Mucosa of rectum (tissue), 2 donors: ENCODE data around the gene STAP2.

Source experiments
- H3K27ac ChIP-seq, 2 donors: one replicate each; pipeline ENCODE4 v1.7.0; 2013; ENCODE audit warnings: inconsistent platforms in 2 of 2, low read depth in 2 of 2, low read length in 2 of 2
- H3K27me3 ChIP-seq, 2 donors: one replicate each; pipeline ENCODE4 v1.7.0; 2013; ENCODE audit warnings: low read length in 2 of 2; ENCODE audit not compliant: control insufficient read depth in 2 of 2, insufficient read depth in 2 of 2
- H3K36me3 ChIP-seq, 2 donors: one replicate each; pipeline ENCODE4 v1.7.0; 2013; ENCODE audit warnings: low read length in 2 of 2; ENCODE audit not compliant: control insufficient read depth in 2 of 2, insufficient read depth in 2 of 2
- H3K4me1 ChIP-seq, 2 donors: one replicate each; pipeline ENCODE4 v1.7.0; 2013; ENCODE audit warnings: low read length in 2 of 2, mild to moderate bottlenecking in 1 of 2; ENCODE audit not compliant: control insufficient read depth in 2 of 2, insufficient read depth in 2 of 2
- H3K4me3 ChIP-seq, 2 donors: one replicate each; pipeline ENCODE4 v1.7.0; 2013; ENCODE audit warnings: low read length in 2 of 2
- H3K9ac ChIP-seq, 2 donors: one replicate each; pipeline ENCODE4 v1.7.0; 2013; ENCODE audit warnings: low read length in 2 of 2, low read depth in 1 of 2, mild to moderate bottlenecking in 1 of 2
- H3K9me3 ChIP-seq, 2 donors: one replicate each; pipeline ENCODE4 v1.7.0; 2013; ENCODE audit warnings: low read length in 2 of 2; ENCODE audit not compliant: control insufficient read depth in 2 of 2
- donor health status: healthy.
- donor health status: Normal muscosa, but diverticular disease.

The STAP2 gene

DNA sequence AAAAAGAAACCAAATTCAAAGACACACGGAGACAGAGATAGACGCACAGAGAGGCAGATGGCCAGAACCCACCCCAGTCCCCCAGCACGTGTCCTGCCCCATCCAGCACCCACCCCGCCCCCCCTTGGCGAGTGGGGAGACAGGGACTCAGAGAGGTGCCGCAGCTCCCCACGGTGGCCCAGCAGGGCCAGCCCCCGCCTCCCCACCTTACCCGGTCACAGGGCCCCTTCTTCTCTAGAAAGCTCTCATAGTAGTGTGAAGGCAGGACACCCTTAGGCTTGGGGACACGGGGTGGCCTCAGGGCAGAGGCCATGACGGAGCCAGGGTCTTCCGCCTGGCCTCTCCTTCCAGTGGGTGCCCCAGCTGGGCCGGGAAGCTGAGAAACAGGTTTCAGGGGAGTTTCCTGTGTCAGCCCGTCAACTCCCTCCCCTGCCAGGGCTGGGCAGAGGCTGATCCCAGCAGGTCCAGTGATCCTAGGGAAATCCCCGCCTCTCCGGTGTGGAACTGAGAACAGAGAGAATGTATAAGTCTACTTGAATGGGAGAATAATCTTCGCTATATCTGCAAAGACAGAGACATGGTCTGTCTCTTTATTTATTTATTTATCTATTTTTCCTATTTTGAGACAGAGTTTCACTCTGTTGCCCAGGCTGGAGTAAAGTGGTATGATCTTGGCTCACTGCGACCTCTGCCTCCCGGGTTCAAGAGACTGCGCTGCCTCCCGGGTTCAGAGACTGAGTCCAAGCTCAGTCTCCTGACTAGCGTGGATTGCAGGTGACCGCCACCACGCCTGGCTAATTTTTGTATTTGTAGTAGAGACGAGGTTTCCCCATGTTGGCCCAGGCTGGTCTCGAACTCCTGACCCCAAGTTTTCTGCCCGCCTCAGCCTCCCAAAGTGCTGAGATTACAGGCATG, at the start of gene STAP2:
STAP2 (minus strand) TSS at position 387 of the 915 bp plus-strand sequence; CDS start at position 313, 74 bp downstream.
- Histone ChIP-seq H3K9me3 (no peaks in the 10 kb centered on the region), H3K36me3 (peaks cover 5 to 8% of the 10 kb centered on the region in 2 donors), H3K4me1 (peaks cover 13 to 20% of the 10 kb centered on the region in 2 donors), H3K27ac (peak within 1 kb of the TSS; percentile 84 to 89), H3K4me3 (peak within 1 kb of the TSS; percentile 79 to 81), H3K9ac (peak within 1 kb of the TSS; percentile 72 to 88), H3K27me3 (no peaks in the 10 kb centered on the region)

DNA sequence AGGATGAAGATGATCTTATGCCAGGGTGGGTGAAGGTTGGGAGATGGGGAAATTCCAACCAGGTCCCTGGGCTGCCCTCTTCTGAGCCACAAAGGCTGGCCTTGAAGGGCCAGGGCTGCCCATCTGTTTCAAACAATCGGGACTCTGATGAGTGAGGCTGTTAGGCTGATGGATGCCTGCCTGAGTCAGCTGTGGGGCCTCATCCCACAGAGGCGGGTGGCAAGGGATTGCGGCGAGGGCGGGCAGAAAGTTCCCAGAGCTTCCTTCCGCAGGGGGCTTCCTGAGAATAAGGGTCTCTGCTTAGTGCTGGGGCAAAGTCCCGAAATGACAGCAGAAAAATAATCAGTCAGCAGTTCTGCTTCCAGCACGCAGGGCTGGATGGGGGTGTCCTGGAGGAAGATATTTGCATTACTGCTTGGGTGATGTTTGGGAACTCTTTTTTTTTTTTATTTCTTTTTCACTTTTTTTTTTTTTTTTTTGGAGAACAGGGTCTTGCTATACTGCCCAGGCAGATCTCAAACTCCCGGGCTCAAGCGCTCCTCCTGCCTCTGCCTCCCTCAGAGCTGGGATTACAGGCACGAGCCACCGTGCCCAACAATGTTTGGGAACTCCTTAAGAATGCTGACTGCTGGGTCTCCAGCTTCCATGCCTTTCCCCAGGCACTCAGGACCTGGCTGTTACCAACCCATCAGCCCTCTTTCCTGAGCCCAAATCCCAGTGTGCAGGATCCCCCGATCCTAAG, 47.6 kb upstream of the STAP2 start:
- H3K9ac ChIP-seq: no peak overlapping the region
- peaks cover 13 to 16% of the 10 kb centered on the region in 2 donors for H3K4me1 ChIP-seq
- no peak overlapping the region for H3K4me3 ChIP-seq
- H3K9me3 ChIP-seq: no peaks in the 10 kb centered on the region
- no peak overlapping the region for H3K27ac ChIP-seq
- H3K36me3 ChIP-seq: peaks cover 3 to 9% of the 10 kb centered on the region in 2 donors
- no peaks in the 10 kb centered on the region for H3K27me3 ChIP-seq

GRCh38 chr19:4385291-4386040, 46.8 kb upstream of the STAP2 start:
- Histone ChIP-seq H3K9me3 (no peaks in the 10 kb centered on the region), H3K4me3 (no peak overlapping the region), H3K36me3 (peaks cover 3 to 9% of the 10 kb centered on the region in 2 donors), H3K27ac (no peak overlapping the region), H3K4me1 (peaks cover 11% of the 10 kb centered on the region in 2 donors), H3K27me3 (no peaks in the 10 kb centered on the region), H3K9ac (no peak overlapping the region)

GRCh38 chr19:4380254-4380727, 41.7 kb upstream of the STAP2 start:
- Histone ChIP-seq H3K27me3 (no peaks in the 10 kb centered on the region), H3K27ac (peak overlapping the region in 1 of 2 donors; percentile 52), H3K4me3 (peak overlapping the region in 1 of 2 donors; percentile 41), H3K9ac (no peak overlapping the region), H3K4me1 (peaks cover 27 to 29% of the 10 kb centered on the region in 2 donors), H3K36me3 (peaks cover 3 to 9% of the 10 kb centered on the region in 2 donors), H3K9me3 (no peaks in the 10 kb centered on the region)

DNA sequence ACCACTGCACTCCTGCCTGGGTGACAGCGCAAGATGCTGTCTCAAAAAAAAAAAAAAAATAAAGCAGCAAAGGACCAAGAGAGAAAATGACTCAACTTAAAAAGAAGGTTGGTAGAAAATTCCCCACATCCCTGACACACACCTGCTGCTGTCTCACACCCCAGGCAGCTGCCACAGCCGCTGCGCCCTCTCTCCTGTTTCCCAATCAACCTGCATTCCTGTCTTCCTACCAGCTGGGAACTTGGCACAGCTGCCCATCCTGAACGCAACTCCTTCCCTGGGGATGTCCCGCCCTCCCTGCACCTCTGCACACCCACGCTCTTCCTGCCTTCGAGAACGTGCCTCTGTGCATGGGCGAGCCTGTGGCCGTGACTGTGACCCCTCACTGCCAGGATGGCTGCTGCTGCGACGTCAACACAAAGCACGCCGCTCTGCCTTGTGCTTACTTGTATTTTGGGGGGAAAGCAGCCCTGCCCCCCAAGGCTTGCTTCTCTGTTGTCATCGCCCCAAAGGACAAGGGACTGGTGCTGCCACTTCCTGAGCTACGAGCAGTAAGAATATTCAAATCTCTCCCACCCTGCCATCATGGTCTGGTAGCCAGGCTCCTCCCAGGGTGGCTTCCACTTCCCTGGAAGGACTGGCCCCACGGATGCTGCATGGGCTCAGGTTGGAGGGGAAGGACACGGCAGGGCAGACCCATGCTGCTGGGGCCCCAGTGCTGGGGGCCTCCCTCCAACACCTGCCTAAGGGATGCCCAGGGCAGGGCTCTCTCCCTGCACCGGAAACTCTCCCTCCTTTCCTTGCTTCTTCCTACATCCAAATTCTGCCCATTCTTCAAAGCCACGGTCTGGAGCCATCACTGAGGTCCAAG, 41.0 kb upstream of the STAP2 start:
- H3K4me1 ChIP-seq: peaks cover 33 to 34% of the 10 kb centered on the region in 2 donors

DNA sequence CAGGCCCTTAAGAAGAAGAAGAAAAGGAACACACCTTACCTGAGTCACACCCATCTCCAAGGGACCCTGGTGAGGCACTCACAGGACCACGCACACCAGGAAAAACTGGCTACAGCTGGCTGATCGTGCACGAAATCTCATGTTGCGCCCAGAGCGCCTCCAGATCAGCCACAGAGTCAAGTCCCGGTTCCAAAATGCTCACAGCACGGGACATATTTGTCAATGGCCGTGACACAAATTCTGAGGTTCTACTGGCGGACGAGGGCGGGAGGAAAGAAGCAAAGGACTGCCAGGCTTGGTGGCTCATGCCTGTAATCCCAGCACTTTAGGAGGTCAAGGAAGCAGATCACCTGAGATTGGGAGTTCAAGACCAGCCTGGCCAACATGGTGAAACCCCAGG, 40.3 kb upstream of the STAP2 start:
- no peaks in the 10 kb centered on the region for H3K9me3 ChIP-seq
- no peak overlapping the region for H3K4me3 ChIP-seq
- peaks cover 41% of the 10 kb centered on the region in 2 donors for H3K4me1 ChIP-seq
- no peaks in the 10 kb centered on the region for H3K27me3 ChIP-seq
- no peak overlapping the region for H3K27ac ChIP-seq
- H3K9ac ChIP-seq: no peak overlapping the region
- peaks cover 3 to 5% of the 10 kb centered on the region in 2 donors for H3K36me3 ChIP-seq

More for the DNA sequence above, 41.0 kb upstream of the STAP2 start:
- Histone ChIP-seq H3K9me3 (no peaks in the 10 kb centered on the region), H3K27me3 (no peaks in the 10 kb centered on the region), H3K4me3 (peak overlapping the region; percentile 13 to 41), H3K9ac (no peak overlapping the region), H3K27ac (peak overlapping the region in 1 of 2 donors; percentile 52), H3K36me3 (peaks cover 3 to 9% of the 10 kb centered on the region in 2 donors)

- no peak overlapping the region for H3K4me3 ChIP-seq
- peaks cover 44 to 47% of the 10 kb centered on the region in 2 donors for H3K4me1 ChIP-seq
- no peaks in the 10 kb centered on the region for H3K9me3 ChIP-seq
- no peaks in the 10 kb centered on the region for H3K36me3 ChIP-seq
- H3K27me3 ChIP-seq: no peaks in the 10 kb centered on the region
- no peak overlapping the region for H3K27ac ChIP-seq
- H3K9ac ChIP-seq: no peak overlapping the region
Measured at GRCh38 chr19:4376991-4377781, 38.6 kb upstream of the STAP2 start.

DNA sequence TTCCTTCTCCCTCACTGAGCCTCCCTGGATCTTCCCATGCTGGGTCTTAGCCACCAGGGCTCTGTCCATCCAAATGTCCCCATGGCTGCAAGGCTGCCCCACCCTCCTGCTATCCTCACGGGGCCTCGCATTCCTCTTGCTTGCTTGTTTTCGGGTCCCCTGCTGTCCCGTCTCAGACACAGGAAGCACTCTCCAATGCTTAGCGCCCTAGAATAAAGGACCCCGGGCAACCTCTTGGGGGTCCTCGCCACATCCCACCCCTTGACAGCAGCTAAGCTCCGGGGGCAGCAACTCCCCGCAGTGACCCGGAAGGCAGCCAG, 38.0 kb upstream of the STAP2 start:
- Histone ChIP-seq H3K27ac (peak overlapping the region in 1 of 2 donors; percentile 11), H3K4me1 (peaks cover 44 to 47% of the 10 kb centered on the region in 2 donors), H3K4me3 (no peak overlapping the region), H3K9me3 (no peaks in the 10 kb centered on the region), H3K9ac (no peak overlapping the region), H3K36me3 (no peaks in the 10 kb centered on the region), H3K27me3 (no peaks in the 10 kb centered on the region)
